GM23338 (cell line): ENCODE measurements around the gene S100A1. TPM values are rescaled to one million over a fixed set of nuclear protein-coding genes. Genes with fewer than 3 reads are reported as not detected.

Source experiments
- ATAC-seq: fragments of 200-7000 bp; cut with Tn5 transposase; 3 replicates; pipeline ENCODE4 v1.9.1; 2020
- DNase-seq: peaks from one replicate; pipeline ENCODE4 v3.0.0-alpha.2; 2015; ENCODE audit warnings: low spot score
- H2AFZ ChIP-seq: fragments of 200-600 bp; sonication (generic); 2 replicates; pipeline ENCODE4 v1.8.0; 2016; ENCODE audit warnings: antibody characterized with exemption, mild to moderate bottlenecking, moderate library complexity
- H3F3A ChIP-seq: fragments of 200-600 bp; sonication (generic); replicated peaks from 2 replicates; pipeline ENCODE4 v1.8.0; 2017; ENCODE audit warnings: antibody characterized with exemption, mixed run types, low read depth
- H3K27ac ChIP-seq: fragments of 200-600 bp; sonication (generic); 2 replicates; pipeline ENCODE4 v1.6.1; 2016; ENCODE audit warnings: low read depth
- H3K27me3 ChIP-seq: fragments of 200-600 bp; sonication (generic); 2 replicates; pipeline ENCODE4 v1.8.0; 2016; ENCODE audit warnings: mild to moderate bottlenecking, mixed run types, moderate library complexity; ENCODE audit not compliant: insufficient read depth
- H3K36me3 ChIP-seq: fragments of 200-600 bp; sonication (generic); 2 replicates; pipeline ENCODE4 v1.8.0; 2016; ENCODE audit warnings: mild to moderate bottlenecking; ENCODE audit not compliant: insufficient read depth
- H3K4me1 ChIP-seq: fragments of 200-600 bp; sonication (generic); 2 replicates; pipeline ENCODE4 v1.8.0; 2016; ENCODE audit warnings: mild to moderate bottlenecking, moderate library complexity; ENCODE audit not compliant: insufficient read depth
- H3K4me2 ChIP-seq: fragments of 200-600 bp; sonication (generic); 2 replicates; pipeline ENCODE4 v1.7.1; 2017; ENCODE audit warnings: mixed run types
- H3K4me3 ChIP-seq: fragments of 200-600 bp; sonication (generic); 2 replicates; pipeline ENCODE4 v1.6.1; 2016; ENCODE audit warnings: mixed run types
- H3K79me2 ChIP-seq: fragments of 200-600 bp; sonication (generic); replicated peaks from 2 replicates; pipeline ENCODE4 v1.8.0; 2017; ENCODE audit warnings: mild to moderate bottlenecking; ENCODE audit not compliant: insufficient read depth
- H3K9me2 ChIP-seq: fragments of 200-600 bp; sonication (generic); 2 replicates; pipeline ENCODE4 v1.8.0; 2017; ENCODE audit not compliant: insufficient read depth
- H4K20me1 ChIP-seq: fragments of 200-600 bp; sonication (generic); replicated peaks from 2 replicates; pipeline ENCODE4 v1.8.0; 2017; ENCODE audit warnings: mild to moderate bottlenecking; ENCODE audit not compliant: insufficient read depth
- H3K27ac Mint-ChIP-seq: 2 replicates; pipeline ENCODE4 v1.8.0; 2020; ENCODE audit warnings: inconsistent platforms, mild to moderate bottlenecking, moderate library complexity, mixed read lengths
- H3K27me3 Mint-ChIP-seq: 3 replicates; pipeline ENCODE4 v1.8.0; 2022; ENCODE audit warnings: low read depth, mild to moderate bottlenecking, moderate library complexity, mixed read lengths, inconsistent platforms; ENCODE audit not compliant: insufficient read depth, poor library complexity
- H3K36me3 Mint-ChIP-seq: 3 replicates; pipeline ENCODE4 v1.8.0; 2021; ENCODE audit warnings: low read depth, mild to moderate bottlenecking, inconsistent platforms, moderate library complexity, mixed read lengths
- H3K4me1 Mint-ChIP-seq: 3 replicates; pipeline ENCODE4 v1.8.0; 2020; ENCODE audit warnings: mild to moderate bottlenecking, inconsistent platforms, mixed read lengths
- H3K4me3 Mint-ChIP-seq: 3 replicates; pipeline ENCODE4 v1.8.0; 2021; ENCODE audit warnings: moderate library complexity, mild to moderate bottlenecking, inconsistent platforms, mixed read lengths
- H3K9me3 Mint-ChIP-seq: 3 replicates; pipeline ENCODE4 v1.8.0; 2020; ENCODE audit warnings: moderate library complexity, mild to moderate bottlenecking, inconsistent platforms, mixed read lengths
- CREB1 ChIP-seq: fragments of 250-450 bp; sonication (Bioruptor Pico); IDR thresholded peaks from 2 replicates; pipeline ENCODE4 v1.5.0; 2020; ENCODE audit warnings: low read depth, mild to moderate bottlenecking, moderate library complexity
- JUNB ChIP-seq: IDR thresholded peaks from one replicate; pipeline ENCODE4 v1.6.1; 2016; ENCODE audit warnings: antibody characterized with exemption; ENCODE audit not compliant: unreplicated experiment
- ZNF331 ChIP-seq: fragments of 250-450 bp; sonication (Bioruptor Pico); IDR thresholded peaks from 2 replicates; pipeline ENCODE4 v1.5.0; 2020; ENCODE audit warnings: low read depth, mild to moderate bottlenecking, moderate library complexity
- polyA plus RNA-seq: library from polyadenylated mRNA; unstranded; fragments of >200 nt; fragmentation: Nextera tagmentation; extraction: Ambion mirVana; gene quantifications from 2 replicates; pipeline ENCODE4 v1.2.1, GENCODE V29; 2016
- total RNA-seq: library from RNA; depleted of rRNA; stranded (reverse); fragments of >200 nt; shearing (Covaris generic); gene quantifications from 2 replicates; pipeline ENCODE4 v1.2.3, GENCODE V29; 2014
- TF ChIP-seq, protein P1 (sequence below): IDR thresholded peaks from one replicate; pipeline ENCODE4 v1.6.1; 2018; ENCODE audit warnings: antibody characterized with exemption; ENCODE audit not compliant: unreplicated experiment
- TF ChIP-seq, protein P2 (sequence below): fragments of 250-450 bp; sonication (Bioruptor Pico); IDR thresholded peaks from 2 replicates; pipeline ENCODE4 v1.5.0; 2020; ENCODE audit warnings: mild to moderate bottlenecking, moderate library complexity

S100A1 gene
- total and polyA plus RNA-seq, 2 experiments from 2014 or later: 0.13 to 0.66 TPM

DNA sequence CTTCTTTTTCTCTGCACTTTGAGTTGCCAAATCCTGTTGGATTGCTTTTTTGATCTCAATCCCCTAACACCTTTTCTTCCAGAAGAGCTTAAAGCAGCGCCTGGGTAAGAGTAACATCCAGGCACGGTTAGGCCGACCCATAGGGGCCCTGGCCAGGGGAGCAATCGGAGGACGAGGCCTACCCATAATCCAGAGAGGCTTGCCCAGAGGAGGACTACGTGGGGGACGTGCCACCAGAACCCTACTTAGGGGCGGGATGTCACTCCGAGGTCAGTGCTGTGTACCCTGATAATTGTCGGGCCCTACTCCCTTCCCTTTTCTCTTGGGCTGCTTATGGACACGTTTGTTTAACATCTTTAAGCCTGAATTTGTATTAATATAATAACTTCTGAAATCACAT lies 13.9 kb downstream of the S100A1 start:
- no peak for DNase-seq
- Histone ChIP-seq H4K20me1 (peaks cover 55% of the 10 kb centered on the region), H3K27ac (no peak overlapping the region), H3K9me2 (no peaks in the 10 kb centered on the region), H3K27me3 (no peaks in the 10 kb centered on the region), H3K4me3 (no peak overlapping the region), H3K4me1 (no peaks in the 10 kb centered on the region), H3K36me3 (peaks cover 84% of the 10 kb centered on the region), H2AFZ (no peak overlapping the region), H3K4me2 (no peak overlapping the region), H3F3A (peaks cover 56% of the 10 kb centered on the region), H3K79me2 (peaks cover 42% of the 10 kb centered on the region)
- peaks cover 3% of the 10 kb centered on the region for H3K27me3 Mint-ChIP-seq
- no peak overlapping the region for H3K4me3 Mint-ChIP-seq
- H3K4me1 Mint-ChIP-seq: peaks cover 2% of the 10 kb centered on the region; the same call in 2 of the 3 replicates
- H3K36me3 Mint-ChIP-seq: peaks cover 93% of the 10 kb centered on the region
- no peak for ATAC-seq
- TF ChIP-seq, protein P1, sequence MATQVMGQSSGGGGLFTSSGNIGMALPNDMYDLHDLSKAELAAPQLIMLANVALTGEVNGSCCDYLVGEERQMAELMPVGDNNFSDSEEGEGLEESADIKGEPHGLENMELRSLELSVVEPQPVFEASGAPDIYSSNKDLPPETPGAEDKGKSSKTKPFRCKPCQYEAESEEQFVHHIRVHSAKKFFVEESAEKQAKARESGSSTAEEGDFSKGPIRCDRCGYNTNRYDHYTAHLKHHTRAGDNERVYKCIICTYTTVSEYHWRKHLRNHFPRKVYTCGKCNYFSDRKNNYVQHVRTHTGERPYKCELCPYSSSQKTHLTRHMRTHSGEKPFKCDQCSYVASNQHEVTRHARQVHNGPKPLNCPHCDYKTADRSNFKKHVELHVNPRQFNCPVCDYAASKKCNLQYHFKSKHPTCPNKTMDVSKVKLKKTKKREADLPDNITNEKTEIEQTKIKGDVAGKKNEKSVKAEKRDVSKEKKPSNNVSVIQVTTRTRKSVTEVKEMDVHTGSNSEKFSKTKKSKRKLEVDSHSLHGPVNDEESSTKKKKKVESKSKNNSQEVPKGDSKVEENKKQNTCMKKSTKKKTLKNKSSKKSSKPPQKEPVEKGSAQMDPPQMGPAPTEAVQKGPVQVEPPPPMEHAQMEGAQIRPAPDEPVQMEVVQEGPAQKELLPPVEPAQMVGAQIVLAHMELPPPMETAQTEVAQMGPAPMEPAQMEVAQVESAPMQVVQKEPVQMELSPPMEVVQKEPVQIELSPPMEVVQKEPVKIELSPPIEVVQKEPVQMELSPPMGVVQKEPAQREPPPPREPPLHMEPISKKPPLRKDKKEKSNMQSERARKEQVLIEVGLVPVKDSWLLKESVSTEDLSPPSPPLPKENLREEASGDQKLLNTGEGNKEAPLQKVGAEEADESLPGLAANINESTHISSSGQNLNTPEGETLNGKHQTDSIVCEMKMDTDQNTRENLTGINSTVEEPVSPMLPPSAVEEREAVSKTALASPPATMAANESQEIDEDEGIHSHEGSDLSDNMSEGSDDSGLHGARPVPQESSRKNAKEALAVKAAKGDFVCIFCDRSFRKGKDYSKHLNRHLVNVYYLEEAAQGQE: no peak
- TF ChIP-seq, protein P2, sequence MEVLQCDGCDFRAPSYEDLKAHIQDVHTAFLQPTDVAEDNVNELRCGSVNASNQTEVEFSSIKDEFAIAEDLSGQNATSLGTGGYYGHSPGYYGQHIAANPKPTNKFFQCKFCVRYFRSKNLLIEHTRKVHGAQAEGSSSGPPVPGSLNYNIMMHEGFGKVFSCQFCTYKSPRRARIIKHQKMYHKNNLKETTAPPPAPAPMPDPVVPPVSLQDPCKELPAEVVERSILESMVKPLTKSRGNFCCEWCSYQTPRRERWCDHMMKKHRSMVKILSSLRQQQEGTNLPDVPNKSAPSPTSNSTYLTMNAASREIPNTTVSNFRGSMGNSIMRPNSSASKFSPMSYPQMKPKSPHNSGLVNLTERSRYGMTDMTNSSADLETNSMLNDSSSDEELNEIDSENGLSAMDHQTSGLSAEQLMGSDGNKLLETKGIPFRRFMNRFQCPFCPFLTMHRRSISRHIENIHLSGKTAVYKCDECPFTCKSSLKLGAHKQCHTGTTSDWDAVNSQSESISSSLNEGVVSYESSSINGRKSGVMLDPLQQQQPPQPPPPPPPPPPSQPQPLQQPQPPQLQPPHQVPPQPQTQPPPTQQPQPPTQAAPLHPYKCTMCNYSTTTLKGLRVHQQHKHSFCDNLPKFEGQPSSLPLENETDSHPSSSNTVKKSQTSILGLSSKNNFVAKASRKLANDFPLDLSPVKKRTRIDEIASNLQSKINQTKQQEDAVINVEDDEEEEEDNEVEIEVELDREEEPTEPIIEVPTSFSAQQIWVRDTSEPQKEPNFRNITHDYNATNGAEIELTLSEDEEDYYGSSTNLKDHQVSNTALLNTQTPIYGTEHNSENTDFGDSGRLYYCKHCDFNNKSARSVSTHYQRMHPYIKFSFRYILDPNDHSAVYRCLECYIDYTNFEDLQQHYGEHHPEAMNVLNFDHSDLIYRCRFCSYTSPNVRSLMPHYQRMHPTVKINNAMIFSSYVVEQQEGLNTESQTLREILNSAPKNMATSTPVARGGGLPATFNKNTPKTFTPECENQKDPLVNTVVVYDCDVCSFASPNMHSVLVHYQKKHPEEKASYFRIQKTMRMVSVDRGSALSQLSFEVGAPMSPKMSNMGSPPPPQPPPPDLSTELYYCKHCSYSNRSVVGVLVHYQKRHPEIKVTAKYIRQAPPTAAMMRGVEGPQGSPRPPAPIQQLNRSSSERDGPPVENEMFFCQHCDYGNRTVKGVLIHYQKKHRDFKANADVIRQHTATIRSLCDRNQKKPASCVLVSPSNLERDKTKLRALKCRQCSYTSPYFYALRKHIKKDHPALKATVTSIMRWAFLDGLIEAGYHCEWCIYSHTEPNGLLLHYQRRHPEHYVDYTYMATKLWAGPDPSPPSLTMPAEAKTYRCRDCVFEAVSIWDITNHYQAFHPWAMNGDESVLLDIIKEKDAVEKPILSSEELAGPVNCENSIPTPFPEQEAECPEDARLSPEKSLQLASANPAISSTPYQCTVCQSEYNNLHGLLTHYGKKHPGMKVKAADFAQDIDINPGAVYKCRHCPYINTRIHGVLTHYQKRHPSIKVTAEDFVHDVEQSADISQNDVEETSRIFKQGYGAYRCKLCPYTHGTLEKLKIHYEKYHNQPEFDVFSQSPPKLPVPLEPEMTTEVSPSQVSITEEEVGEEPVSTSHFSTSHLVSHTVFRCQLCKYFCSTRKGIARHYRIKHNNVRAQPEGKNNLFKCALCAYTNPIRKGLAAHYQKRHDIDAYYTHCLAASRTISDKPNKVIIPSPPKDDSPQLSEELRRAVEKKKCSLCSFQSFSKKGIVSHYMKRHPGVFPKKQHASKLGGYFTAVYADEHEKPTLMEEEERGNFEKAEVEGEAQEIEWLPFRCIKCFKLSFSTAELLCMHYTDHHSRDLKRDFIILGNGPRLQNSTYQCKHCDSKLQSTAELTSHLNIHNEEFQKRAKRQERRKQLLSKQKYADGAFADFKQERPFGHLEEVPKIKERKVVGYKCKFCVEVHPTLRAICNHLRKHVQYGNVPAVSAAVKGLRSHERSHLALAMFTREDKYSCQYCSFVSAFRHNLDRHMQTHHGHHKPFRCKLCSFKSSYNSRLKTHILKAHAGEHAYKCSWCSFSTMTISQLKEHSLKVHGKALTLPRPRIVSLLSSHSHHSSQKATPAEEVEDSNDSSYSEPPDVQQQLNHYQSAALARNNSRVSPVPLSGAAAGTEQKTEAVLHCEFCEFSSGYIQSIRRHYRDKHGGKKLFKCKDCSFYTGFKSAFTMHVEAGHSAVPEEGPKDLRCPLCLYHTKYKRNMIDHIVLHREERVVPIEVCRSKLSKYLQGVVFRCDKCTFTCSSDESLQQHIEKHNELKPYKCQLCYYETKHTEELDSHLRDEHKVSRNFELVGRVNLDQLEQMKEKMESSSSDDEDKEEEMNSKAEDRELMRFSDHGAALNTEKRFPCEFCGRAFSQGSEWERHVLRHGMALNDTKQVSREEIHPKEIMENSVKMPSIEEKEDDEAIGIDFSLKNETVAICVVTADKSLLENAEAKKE (CRISPR knock-in tag): no peak
- TF ChIP-seq CREB1 (no peak), JUNB (no peak), ZNF331 (CRISPR knock-in tag) (no peak)
- H3K27ac Mint-ChIP-seq: no peak overlapping the region
- H3K9me3 Mint-ChIP-seq: no peaks in the 10 kb centered on the region
